HG02623 (cell line): ENCODE measurements around the gene SRRT.
"Not testable (repeated sequence)": the region's sequence is repeated elsewhere in the genome, so short reads cannot be mapped to it uniquely, and the experiment has no call there.

ENCODE experiments used
- ATAC-seq: cut with Tn5 transposase; IDR thresholded peaks from one replicate; pipeline ENCODE4 v1.9.1; 2021; ENCODE audit warnings: moderate library complexity; ENCODE audit not compliant: unreplicated experiment

Gene SRRT

DNA sequence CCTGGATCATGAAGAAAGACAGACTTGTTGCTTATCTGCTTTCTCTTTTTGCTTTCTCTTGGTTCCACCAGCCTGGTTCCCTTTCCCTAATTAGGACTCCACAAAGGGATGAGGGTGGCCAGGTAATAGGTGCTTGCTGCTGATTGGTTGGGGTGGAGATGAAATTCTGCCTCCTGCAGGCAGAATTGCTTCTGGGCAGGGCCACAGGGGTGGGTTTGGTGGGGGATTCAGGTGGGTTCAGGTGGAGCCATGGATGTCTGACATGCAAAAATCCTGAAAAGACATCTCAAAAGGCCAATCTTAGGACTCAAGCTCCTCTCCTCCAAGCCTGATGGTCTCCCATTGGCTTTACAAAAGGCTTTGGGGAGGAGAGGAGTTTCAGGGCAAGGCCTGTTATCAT is 46.1 kb downstream of the SRRT start:
- ATAC-seq = no peak

DNA sequence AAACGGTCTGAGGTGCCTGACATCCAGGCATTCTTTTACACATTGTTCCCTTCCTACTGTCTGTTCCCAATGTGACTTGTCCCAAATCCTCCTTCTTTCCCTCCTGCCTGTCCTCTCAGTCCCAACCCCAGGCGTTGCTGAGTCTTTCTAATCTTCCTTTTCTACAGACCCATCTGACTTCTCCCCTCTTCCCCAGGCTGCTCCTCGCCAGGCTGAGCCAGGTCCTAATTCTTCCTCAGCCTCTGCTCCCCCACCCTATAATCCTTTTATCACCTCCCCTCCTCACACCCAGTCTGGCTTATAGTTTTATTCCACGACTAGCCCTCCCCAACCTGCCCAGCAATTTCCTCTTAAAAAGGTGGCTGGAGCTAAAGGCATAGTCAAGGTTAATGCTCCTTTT is 48.7 kb downstream of the SRRT start:
- ATAC-seq = not testable (repeated sequence)

DNA sequence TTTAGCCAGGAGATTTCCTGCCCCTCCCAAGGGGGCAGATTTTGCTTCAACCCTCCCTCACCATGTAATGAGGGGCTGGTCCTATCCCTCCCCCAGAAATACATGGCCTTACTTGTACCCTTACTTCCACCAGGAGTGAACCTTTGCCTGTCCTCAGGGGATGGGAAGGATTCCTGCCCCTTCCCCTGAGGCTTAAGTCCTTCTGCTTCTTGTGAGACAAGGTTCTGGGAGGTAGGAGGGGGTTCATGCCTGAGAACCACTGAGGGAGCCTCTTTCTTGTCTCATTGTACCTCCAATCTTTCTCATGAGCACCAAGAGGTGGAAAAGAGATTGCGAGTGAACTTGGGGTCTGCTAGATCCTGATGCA is 54.9 kb downstream of the SRRT start:
- ATAC-seq = no peak

DNA sequence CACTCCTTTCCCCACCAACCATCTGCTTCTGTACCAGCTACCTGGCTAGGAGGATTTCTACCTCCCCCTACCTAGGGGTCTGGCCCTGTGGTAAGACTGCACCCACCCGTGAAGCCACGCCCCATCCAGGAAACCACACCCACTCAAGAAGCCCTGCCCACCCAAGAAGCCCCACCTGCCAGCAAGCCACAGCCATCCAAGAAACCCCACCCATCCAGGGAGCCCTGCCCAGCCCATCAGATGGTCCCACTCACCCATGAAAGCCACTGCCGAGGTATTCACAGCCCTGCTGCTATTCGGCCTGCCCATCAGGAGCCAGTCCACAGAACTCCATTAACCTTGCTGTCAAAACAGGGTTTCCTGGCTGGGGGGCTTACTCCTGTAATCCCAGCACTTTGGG is 58.8 kb downstream of the SRRT start:
- ATAC-seq = no peak

DNA sequence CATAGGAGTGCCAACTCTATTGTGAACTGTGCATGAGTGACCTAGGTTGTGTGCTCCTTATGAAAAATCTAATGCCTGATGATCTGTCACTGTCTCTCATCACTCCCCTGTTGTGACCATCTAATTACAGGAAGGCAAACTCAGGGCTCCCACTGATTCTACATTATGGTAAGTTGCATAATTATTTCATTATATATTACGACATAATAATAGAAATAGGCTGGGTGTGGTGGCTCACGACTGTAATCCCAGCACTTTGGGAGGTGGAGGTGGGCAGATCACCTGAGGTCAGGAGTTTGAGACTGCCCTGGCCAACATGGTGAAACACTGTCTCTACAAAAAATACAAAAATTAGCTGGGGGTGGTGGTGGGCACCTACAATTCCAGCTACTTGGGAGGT is 60.5 kb downstream of the SRRT start:
- ATAC-seq = not testable (repeated sequence)

DNA sequence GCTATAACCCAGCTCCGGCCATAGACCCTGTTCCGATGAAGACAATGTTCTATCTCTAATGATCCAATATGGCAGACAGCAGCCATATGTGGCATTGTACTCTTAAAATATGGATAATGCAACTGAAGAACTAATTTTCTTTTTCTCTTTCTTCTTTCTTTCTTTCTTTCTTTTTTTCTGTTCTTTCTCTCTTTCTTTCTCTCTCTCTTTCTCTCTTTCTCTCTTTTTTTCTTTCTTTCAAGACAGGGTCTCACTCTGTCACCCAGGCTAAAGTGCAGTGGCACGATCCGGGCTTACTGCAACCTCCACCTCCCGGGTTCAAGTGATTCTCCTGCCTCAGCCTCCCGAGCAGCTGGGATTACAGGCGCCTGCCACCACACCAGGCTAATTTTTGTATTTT is 61.3 kb downstream of the SRRT start:
- not testable (repeated sequence) for ATAC-seq
